Panc1 (cell line): ENCODE results near the gene ZNF736. TPM values are rescaled to one million over a fixed set of nuclear protein-coding genes. Genes with fewer than 3 reads are reported as not detected.
A peak's percentile ranks its signal among the peaks of the same experiment; 100 is the strongest.
"Not testable (repeated sequence)": the region's sequence is repeated elsewhere in the genome, so short reads cannot be mapped to it uniquely, and the experiment has no call there.

Source experiments
- ATAC-seq: fragments of 200-7000 bp; cut with Tn5 transposase; 2 replicates; pipeline ENCODE4 v1.9.1; 2020; ENCODE audit warnings: mild to moderate bottlenecking, moderate library complexity
- BruUV-seq: library from RNA; stranded (reverse); fragments of 400-500 nt; replicated peaks from 2 replicates; lab custom pipeline; 2021; lab: Mats Ljungman, UMichigan
- CTCF ChIA-PET: fragments of 300-600 bp; sonication (Branson Sonifier 250); formaldehyde crosslinking; loops from one replicate; lab custom pipeline; 2022; ENCODE audit warnings: antibody characterized with exemption; lab: Charles Lee
- POLR2A ChIA-PET: fragments of 300-600 bp; sonication (Branson Sonifier 250); formaldehyde crosslinking; loops from one replicate; lab custom pipeline; 2022; ENCODE audit warnings: antibody characterized with exemption; lab: Charles Lee
- DNase-seq: peaks from one replicate; pipeline ENCODE4 v3.0.0-alpha.2; 2010; ENCODE audit warnings: low read depth, low spot score
- H3K27ac ChIP-seq: 2 replicates; pipeline ENCODE4 v1.5.1; 2011; ENCODE audit warnings: mild to moderate bottlenecking, low read length, inconsistent platforms
- H3K27me3 ChIP-seq: fragments of 200-500 bp; sonication (Bioruptor generic); 2 replicates; pipeline ENCODE4 v1.6.0; 2014; ENCODE audit warnings: low read length, inconsistent platforms; ENCODE audit not compliant: control insufficient read depth, insufficient read depth
- H3K36me3 ChIP-seq: fragments of 200-500 bp; sonication (Bioruptor generic); 2 replicates; pipeline ENCODE4 v1.5.1; 2014; ENCODE audit warnings: inconsistent platforms, mild to moderate bottlenecking, low read length, moderate library complexity; ENCODE audit not compliant: control insufficient read depth, insufficient read depth
- H3K4me1 ChIP-seq: 2 replicates; pipeline ENCODE4 v1.5.1; 2011; ENCODE audit warnings: inconsistent platforms, mild to moderate bottlenecking, low read length, moderate library complexity; ENCODE audit not compliant: control insufficient read depth, insufficient read depth
- H3K4me3 ChIP-seq, 2 experiments: 2 replicates each; pipeline ENCODE4 v1.5.1; 2011 to 2012; ENCODE audit warnings: low read depth in 2 of 2, low read length in 2 of 2, mild to moderate bottlenecking in 2 of 2, inconsistent platforms in 1 of 2, moderate library complexity in 1 of 2
- H3K9me3 ChIP-seq: fragments of 200-500 bp; sonication (Bioruptor generic); 2 replicates; pipeline ENCODE4 v1.5.1; 2014; ENCODE audit warnings: low read depth, mild to moderate bottlenecking, inconsistent platforms, low read length, moderate library complexity; ENCODE audit not compliant: control insufficient read depth, insufficient read depth
- CTCF ChIP-seq: fragments of 450-650 bp; IDR thresholded peaks from 2 replicates; pipeline ENCODE4 v1.5.1; 2017; ENCODE audit warnings: mild to moderate bottlenecking
- POLR2AphosphoS5 ChIP-seq: IDR thresholded peaks from 2 replicates; pipeline ENCODE4 v1.6.1; 2012; ENCODE audit warnings: mild to moderate bottlenecking, low read depth, low read length, moderate library complexity
- REST ChIP-seq, 2 experiments: IDR thresholded peaks; 2 replicates each; pipeline ENCODE4 v1.6.1; 2011 to 2012; ENCODE audit warnings: low read depth in 2 of 2, control low read depth in 1 of 2, low read length in 1 of 2, mild to moderate bottlenecking in 1 of 2, moderate library complexity in 1 of 2; ENCODE audit not compliant: insufficient read depth in 1 of 2
- SIN3A ChIP-seq: IDR thresholded peaks from 2 replicates; pipeline ENCODE4 v1.6.1; 2012; ENCODE audit warnings: low read depth, mild to moderate bottlenecking, low read length, moderate library complexity, borderline replicate concordance; ENCODE audit not compliant: insufficient read depth
- TCF7L2 ChIP-seq: IDR thresholded peaks from 2 replicates; pipeline ENCODE4 v1.6.1; 2011; ENCODE audit warnings: mild to moderate bottlenecking, low read depth, low read length, inconsistent platforms
- in situ Hi-C: cut with HindIII; loops from 2 replicates; pipeline ENCODE4 v1.10.0; 2016; ENCODE audit warnings: low sequenced_read_pairs, low pct_unique_long_range_greater_than_20kb
- intact Hi-C: fragments of 100-400 bp; cut with micrococcal nuclease; formaldehyde crosslinking; loops from one replicate; pipeline ENCODE4 v1.10.0; 2022; ENCODE audit not compliant: unreplicated experiment
- total RNA-seq: library from RNA; stranded (reverse); gene quantifications from one replicate; pipeline ENCODE4 v1.2.1, GENCODE V29; 2021; ENCODE audit not compliant: unreplicated experiment

Gene ZNF736
- total RNA-seq, 1 experiment from 2014 or later, result 29.0 TPM

GRCh38 chr7:64320547-64321513 is 7.1 kb downstream of the ZNF736 start:
- Histone ChIP-seq H3K36me3 (no peaks in the 10 kb centered on the region; the same call in 1 of the 2 replicates), H3K27me3 (no peaks in the 10 kb centered on the region), H3K4me3 (no peak overlapping the region), H3K9me3 (peaks cover 92% of the 10 kb centered on the region), H3K4me1 (peaks cover under 1% of the 10 kb centered on the region; the same call in 1 of the 2 replicates), H3K27ac (no peak overlapping the region)
- ChIA-PET POLR2A (no interaction called here), CTCF (no interaction called here)
- intact Hi-C loops, result no loop called here
- TF ChIP-seq POLR2AphosphoS5 (no peak), REST (IDR thresholded peaks at IDR 0.05; ENCODE audit: insufficient read depth in 1 of 2, low read depth in 2 of 2, low read length in 1 of 2) (no peak), SIN3A (no peak), TCF7L2 (no peak), CTCF (no peak; the same call in 1 of the 2 replicates)
- BruUV-seq, result no TSS peak
- in situ Hi-C loops, result no loop called here
- DNase-seq (no peak), ATAC-seq (no peak)

- CTCF ChIA-PET, DNase-seq, ATAC-seq, intact Hi-C loops, POLR2A ChIA-PET, H3K27me3 ChIP-seq, H3K4me3 ChIP-seq, in situ Hi-C loops, H3K27ac ChIP-seq, H3K36me3 ChIP-seq, BruUV-seq, H3K4me1 ChIP-seq: not testable (repeated sequence)
- H3K9me3 ChIP-seq, result peaks cover 93% of the 10 kb centered on the region
Measured at GRCh38 chr7:64324166-64324565, 10.4 kb downstream of the ZNF736 start.

GRCh38 chr7:64348713-64349210 is 35.0 kb downstream of the ZNF736 start:
- peaks cover 96% of the 10 kb centered on the region for H3K9me3 ChIP-seq
- H3K36me3 ChIP-seq, POLR2A ChIA-PET, H3K4me1 ChIP-seq, H3K27me3 ChIP-seq, DNase-seq, H3K27ac ChIP-seq, H3K4me3 ChIP-seq, CTCF ChIA-PET, in situ Hi-C loops, intact Hi-C loops, ATAC-seq: not testable (repeated sequence)
- BruUV-seq, result TSS peak; percentile 30
